Measurements from ENCODE around the gene LCP2.

LCP2 gene

DNA sequence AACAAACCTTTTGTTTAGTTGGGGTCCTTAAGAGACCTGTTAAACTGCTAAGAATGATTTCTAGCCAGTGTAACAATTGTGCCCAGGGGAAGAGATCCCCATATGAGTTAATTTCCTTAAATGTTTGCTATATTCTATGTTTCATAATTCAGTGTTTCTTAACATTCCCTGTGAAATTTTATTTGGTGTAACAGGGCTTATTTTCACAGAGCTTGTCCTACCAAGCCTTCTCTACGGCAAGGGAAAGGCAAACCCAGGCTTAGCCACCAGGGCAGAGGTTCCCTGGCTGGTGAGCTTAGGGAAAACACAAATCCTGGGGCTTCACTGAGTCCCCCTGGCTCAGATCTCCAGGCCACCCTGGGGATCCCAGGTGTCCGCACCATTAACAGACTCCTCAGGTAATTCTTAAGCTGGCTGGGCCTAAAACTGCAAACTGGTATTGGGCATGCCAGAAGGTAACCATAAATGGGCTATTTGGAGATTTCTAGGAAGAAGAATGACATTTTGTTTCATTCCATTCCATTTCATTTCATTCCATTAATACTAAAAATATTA lies 17.0 kb upstream of the LCP2 start:
- DNase-seq = no peak

DNA sequence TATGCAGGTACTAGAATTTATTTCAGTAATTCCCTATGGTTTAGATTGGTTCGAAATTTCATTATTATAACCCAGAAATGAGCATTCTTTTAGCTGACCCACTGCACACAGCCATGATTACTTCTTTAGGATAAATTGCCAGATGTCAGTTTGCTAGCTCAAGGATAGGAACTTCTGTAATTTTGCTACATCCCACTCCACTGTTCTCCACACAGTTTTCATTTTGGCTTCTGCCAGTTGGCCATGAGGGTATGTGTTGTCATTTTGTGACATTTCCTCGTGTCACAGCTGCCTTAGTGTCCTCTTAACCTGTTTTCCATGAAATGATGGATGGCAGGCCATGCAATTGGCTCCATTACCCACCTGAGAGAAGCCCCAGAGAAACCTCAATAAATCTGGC lies 16.2 kb upstream of the LCP2 start:
- no peak for DNase-seq

DNA sequence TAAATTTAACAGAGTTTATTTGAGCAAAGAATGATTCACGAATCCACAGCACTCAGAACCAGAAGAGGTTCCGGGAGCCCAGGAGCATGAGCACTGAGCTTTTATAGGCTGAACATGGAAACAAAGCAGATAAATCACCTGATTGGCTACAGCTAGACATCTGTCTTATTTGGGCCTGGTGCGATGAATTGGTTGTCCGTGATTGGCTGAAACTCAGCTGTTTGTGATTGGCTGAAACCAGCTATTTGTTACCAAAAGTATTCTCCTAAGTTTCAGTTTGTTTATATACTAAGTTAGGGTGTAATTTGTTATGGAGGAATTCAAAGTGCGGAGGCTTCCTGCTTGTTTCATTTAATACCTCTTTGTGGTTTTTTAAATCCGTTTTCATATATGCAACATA lies 15.8 kb upstream of the LCP2 start:
- DNase-seq = no peak

DNA sequence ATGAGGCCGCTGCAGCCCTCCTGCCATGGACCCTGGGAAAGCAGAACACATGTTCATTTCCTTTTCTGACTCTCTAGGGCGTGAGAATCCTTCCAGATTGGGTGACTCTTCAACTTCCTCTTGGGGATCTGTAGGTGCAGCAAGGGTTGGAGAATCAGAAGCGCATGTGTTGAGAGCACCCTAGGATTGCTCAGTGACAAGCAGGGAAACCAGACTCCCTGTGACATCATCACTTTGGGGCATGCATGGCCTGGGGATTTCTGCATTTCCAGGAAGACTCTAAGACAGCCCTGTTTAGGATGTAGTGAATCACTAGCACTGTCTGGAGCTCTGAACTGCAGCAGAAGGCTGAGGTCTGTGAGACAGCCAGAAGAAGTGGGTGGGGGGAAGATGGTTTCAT lies 15.1 kb upstream of the LCP2 start:
- DNase-seq = no peak

DNA sequence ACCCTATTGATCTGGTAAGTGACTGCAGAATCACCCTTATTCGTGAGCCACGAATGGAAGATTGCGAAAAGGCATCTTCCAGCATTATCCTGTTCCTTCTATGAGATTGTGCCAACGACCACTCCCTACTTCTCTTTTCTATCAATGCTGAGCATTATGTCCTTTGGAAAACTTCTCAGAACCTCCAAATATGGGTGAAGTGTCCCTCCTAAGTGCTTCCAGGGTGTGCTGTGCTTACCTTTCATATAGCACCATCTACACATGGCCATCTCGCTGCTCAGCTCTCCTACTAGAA lies 14.7 kb upstream of the LCP2 start:
- DNase-seq = no peak

DNA sequence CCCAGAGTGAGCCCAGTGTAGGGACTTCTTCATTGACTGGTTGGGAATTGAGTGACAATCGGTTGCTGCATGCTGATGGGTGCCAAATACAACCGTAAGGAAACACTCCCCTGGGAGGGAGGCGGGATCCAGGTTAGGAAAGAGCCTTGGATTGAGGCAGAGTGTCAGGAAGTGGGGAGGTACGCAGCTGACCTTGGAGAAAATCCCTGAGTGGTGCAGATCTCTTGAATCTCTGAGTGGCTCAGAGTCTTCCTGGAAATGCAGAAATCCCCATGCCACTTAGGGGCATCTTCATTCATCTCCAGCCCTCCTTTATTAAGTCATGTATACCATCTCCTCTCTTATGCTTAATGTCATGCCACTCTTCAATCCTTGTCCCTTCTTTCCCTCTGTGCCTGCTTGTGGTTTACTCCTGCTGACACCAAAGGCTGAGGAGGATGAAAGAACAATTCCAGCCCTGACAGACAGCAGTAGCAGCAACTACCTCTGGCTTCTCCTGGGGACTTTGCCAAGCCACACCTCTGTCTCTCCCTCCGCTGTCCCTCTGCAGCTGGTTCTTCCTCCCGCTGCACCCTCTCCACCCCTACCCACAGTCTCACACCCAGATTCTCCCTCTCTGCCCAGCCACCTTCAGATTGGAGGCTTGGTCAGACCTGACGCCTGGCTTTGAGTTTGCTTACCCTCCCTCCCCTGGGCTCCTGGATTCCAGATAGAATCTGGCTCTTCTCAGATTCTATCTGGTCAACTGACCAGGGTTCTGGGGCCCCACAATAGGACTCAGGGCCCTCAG lies 14.1 kb upstream of the LCP2 start:
- DNase-seq = no peak

DNA sequence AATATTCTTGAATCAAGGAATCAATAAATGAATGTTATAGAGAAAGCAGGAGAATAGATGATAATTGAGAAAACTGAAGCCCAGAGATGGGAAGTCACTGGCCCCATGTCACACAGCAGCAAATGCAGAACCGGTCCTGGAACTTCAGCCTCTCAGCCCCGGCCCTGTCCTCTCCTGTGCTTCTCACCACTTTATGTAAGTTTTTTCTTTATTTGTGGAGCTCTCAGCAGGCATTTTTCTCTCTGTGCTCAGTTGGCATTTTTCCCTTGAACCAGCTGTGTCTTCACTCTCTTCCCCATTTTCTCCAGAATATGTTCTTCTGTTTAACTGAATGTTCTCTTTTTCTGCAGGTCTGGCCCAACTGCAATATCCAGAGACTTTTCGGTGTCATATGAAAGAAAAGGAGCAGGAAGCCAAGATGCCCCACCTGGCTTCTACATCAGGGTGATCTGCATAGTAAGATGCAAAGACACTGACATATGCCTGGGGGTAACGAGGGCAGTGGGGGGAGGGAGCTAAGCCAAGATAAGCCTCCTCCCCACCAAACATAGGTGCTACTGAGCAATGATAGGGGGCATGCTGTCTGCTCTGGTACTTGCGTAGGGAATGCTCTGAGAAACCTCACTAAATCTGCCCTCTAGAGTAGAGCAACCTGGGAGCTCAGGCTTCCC lies 12.8 kb upstream of the LCP2 start:
- no peak for DNase-seq

DNA sequence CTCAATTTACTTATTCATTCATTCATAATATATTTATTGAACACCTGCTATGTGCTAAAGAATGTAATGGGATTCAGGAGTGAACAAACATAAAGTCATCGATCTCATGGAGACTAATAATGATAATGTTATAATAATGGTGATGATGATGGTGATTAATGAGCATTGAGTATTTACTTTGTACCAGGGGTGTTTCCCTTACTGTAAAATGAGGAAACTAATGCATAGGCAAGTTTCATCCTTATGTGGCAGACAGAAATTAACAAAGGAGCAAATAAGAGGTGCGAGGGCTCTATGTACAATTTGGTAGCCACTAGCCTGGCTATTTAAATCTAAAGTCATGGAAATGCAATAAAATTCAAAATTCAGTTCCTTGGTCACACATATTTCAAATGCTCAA lies 11.1 kb upstream of the LCP2 start:
- no peak for DNase-seq

DNA sequence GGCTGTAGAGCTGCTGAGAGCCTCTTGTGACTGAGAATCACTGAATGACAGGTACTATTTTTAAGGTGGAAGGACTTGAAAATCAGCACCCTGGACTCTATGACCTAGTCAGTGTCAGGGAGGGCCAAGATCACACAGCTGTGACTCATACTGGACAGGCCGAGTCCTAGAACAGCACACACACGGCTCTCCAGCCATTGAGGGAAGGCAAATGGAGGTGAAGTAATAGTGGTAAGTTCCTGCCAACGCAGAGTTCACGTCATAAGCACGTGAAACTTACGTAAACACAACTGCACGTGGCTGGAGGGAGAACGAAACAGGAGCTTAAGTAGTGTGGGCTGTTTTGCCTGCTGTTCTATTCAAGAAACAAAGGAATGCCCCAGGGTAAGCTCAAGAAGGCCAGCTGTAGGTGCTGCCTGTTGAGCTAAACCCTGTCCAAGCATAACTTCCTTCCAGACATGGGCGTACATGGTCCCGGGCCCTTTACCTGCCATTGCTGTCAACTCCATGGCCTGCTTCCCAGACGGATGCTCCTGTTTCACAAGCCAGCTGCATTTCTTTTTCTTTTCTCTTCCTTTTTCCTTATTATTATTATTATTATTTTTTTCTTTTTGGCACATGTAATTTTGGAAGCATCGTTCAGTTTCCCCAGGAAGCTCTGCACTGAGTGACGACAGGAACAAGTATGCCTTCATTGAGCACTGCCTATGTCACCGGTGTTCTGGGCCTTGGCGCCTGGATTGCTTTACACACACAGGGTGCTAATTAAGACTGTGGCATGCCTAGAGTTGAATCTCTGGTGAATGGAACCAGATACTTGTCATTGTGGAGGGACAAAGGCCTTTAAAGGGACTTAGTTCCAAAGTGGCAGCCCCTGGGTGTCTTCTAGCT lies 10.2 kb upstream of the LCP2 start:
- no peak for DNase-seq

DNA sequence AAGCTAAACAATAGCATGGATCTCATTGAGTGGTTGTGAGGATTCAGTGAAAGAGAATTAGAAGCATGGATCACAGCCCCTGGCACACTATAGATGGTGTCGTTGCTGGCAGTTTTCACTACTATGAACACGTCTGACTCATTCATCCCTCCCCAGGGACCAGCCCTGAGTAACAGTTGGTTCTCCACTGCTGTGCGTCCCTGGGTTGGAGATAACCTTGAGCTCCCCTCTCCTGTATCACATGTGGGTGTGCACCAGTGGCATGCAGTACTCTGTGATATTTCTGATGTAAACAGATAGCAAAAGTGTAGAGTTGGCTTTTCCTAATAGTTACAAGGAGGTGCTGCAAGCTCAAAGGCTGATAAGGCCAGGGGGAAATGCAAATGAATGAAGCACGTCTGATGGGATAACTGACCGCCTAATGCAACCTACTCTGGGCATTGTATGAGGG lies 8.8 kb upstream of the LCP2 start:
- peak; percentile 45 for DNase-seq

DNA sequence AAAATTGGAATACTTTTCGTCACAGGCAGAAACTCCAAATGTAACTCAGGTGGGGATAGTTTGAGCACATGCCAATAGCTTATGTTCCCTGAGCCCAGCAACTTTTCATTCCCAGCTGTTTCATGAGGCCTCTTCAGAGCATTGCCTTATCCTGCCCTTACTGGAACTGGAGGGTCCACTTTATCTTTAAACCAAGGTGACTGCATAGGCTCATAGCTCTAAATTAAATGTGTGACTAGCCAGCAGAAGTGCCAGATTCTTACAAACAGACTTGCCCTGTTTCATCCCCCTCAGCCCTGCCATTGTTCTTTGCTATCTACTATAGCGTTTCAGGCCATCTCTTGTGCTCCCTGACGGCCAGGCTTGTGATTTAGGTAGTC lies 8.1 kb upstream of the LCP2 start:
- DNase-seq = no peak

DNA sequence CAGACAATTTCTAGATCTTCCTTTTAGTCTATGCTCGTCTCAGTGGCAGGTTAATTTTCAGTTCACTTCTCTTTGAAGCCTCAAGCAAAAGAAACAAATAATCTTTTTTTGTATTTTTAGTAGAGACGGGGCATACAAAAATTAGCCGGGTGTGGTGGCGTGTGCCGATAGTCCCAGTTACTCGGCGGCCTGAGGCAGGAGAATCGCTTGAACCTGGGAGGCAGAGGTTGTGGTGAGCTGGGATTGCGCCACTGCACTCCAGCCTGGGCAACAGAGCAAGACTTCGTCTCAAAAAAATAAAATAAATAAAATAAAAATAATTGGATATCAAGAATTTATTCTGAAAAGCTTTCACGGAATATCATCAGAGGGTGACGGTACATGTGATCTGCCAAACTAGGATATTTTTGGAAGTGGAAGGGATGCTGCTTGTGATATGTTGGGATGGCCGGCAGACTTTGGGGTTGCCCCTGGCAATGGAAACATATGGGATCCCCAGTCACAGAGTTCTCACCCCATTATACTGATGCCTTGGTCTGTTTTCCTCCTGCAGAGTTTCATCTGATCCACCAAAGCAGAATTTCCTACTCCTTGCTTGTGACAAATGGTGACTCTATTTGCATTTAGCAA lies 7.6 kb upstream of the LCP2 start:
- no peak for DNase-seq

DNA sequence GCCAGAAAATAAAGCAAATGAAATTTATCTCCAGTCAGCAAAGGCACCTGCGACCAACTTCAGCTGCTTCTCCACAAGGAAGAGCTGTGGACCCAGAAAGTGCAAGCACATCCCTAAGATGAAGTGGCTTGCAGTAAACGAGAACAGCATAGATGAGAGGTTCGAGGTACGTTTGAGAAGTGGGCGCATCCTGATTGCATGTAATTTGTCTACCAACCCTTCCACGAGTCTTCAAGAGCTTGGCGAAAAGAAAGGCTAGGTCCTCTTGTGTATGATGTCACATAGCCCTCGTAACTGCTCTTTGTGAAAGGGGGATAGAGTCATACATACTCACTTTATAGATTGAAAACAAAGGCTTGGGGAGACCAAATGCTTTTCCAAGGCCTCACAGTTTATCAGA lies 6.0 kb upstream of the LCP2 start:
- no peak for DNase-seq

DNA sequence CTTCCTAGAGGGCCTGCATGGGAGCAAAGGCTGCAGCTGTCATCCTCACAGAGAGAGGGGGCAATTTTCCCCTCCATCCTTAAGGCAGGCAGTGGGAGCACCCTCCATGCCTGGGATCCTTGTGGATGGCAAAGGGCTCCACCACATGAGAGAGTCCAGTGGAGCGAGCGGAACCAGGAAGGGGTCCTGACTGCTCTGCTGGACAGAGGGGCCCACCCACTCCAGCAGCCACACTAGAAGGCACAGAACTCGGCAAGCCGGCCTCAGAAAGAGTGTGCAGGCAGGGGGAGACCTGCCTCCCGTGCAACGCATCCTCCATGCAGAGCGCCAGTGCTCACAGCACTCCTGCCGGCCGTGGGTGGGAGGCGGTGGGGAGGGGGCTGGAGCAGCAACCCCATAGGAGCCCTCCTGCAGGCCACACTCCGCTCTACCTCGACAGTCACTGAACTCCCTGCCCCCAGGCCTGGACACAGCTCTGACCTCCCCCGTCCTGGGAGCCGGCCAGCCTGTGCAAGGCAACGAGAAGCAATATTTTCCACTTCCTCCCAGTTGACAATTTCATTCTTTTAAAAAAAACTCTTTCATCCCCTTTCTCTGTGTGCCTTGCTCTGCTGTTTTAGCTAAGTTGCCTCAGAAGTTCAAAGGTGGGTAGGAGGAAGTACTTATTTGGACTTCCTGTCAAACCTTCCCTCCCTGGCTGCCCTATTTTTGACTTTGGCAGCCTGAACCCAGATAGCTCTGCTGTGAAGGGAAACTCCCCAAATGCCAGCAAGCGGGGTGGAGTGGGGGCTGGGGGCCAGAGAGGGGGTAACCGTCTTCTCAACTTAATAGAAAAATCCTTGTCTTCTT lies 5.3 kb upstream of the LCP2 start:
- DNase-seq = no peak

DNA sequence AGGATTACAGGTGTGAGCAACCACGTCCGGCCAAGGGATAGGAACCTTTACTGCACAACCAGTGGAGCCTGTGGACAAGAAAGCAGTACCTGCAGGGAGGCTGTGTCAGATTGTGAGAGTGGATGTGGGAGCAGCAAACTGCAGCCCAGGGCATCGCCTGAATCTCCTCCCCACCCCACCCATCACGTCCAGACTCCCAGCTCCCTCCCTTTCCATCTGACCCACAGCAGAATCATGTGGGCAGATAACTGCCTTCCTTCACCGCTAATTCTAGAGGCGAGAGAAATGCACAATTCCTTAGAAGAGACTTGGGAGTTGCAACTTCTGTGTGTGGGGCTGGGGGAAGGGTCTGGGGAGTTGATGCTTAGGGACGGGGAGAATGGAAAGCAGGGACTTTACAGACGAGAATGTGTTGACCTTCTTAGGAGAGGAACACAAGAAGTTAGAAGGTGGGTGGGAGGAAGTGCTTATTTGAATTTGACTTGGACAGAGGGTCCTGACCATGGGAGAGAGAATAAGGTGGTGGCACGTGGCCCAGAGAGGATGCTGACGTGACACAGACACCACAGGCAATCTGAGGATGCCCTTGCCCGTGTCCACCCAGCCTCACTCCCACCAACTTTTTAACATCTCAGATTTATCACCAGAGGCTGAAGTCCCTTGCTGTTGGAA lies 4.5 kb upstream of the LCP2 start:
- no peak for DNase-seq

DNA sequence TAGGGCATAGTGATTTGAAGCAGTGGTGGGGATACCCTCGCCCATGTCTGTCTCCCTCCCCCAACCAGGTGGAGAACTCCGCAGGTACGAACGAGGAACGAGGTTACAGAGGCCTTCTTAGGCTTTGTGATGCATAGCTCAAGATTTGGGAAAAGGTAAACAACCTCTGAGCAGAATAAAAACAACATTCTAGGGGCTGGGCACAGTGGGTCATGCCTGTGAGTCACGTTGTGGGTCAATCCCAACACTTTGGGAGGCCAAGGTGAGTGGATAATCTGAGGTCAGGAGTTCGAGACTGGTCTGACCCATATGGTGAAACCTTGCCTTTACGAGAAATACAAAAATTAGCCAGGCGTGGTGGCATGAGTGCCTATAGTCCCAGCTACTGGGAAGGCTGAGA lies 3.6 kb upstream of the LCP2 start:
- DNase-seq = no peak

DNA sequence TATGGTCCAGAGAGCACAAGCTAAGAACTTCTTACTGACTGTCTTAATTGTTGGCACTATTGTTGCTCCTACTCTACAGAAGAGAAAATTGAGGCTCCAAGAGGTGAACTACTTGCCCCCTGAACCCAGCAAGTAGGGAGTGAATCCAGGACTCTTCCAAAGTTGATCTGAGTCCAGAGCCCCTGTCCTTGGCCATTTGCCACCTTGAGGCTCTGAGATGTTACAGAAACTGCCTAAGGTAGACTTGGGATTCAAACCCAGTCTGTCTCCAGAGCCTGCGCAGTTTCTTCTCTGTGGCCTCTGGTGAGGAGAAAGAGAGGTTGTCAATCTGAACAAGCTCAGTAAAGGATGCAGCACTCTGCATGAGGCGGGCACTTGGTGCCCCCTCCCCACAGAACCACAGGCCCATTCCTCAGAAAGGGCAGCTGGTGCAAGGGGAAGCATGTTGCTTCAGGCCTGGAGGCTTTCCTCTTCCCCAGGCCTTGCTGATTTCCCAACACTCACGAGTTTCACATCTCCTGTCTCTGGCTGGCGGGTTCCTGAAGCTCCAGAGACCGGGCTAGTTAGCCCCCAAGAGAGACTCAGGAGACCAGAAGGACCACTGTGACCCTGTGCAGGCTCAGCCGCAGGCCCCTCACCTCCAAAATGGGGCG lies 2.9 kb upstream of the LCP2 start:
- DNase-seq = no peak

DNA sequence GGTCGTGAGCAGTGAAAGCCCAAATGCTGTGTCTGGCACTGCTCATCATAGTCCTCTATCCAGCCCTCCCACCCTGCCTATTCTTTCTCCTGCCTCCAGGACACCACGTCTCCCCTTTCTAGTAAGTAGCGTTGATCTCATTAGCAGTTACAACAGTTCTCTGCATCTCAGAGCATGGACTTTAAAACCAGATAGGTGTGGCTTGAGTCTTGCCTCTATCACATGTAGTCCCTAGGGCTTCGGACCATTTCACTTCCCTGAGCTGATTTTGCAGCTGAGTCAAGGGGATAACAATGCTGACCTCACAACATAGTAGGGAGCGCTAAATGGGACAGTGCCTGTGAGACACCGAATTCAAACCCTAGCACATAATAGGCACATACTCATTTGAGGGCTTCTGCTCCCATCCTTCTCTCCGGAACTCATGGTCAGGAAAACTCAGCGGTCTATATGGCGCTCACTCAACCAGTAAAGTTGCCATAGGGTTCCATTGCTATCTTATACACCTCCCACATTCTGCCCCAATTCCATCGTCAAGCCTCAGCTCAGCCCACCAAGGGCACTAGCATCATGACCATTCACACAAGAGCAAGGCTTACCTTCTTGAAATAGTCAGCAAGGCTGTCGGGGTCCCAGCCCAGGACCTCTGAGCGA lies 515 bp downstream of the LCP2 start:
- no peak for DNase-seq

DNA sequence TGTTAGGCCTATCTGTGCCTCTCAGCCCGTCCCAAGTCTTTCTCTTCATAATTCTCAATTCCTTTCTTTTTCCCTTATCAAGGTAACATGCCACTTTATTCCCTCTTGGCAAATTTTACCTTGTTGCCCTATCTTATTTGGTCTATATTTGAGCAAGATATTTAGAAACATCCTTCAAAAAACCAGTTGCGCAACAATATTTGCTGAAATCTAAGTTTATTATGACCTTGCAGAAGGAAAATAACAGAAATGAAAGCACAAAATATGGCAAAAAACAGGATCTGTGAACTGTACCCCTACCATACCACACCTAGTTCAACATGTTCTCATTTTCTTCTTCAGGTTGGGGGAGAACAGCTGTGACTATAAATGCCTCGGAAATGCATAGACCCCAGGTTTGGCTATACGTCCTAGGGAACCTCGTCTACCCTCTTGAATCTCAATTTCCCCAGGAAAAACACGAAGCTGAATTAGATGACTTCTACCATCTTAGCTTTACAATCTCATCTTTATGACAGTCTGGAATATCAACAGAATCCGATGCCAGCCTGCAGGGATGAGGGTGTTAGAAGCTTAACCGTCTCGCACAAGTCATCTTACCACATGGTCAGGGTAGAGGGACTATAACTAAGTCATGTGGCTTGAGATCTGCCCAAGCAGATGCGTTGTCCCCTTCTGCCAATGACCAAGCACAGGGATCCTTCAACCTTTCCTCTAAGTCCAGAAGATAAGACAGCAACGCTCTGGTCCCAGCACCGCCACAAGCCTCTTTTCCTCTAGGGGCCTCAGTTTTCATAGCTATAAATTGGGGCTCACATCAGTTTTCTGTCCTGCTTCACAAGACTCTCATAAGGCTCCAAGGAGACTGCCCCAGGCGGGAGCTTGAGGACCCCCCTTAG lies 1.3 kb downstream of the LCP2 start:
- no peak for DNase-seq
